ENCODE data around the gene ARPC1B. TPM values are rescaled to one million over a fixed set of nuclear protein-coding genes. Genes with fewer than 3 reads are reported as not detected.
"Not testable (repeated sequence)": the region's sequence is repeated elsewhere in the genome, so short reads cannot be mapped to it uniquely, and the experiment has no call there.

ARPC1B gene
- total and polyA plus RNA-seq, 2 of the 8 experiments (the other 6 are each of a cell fraction or from before 2014, with no cell fraction given), result 64.5 to 115 TPM

DNA sequence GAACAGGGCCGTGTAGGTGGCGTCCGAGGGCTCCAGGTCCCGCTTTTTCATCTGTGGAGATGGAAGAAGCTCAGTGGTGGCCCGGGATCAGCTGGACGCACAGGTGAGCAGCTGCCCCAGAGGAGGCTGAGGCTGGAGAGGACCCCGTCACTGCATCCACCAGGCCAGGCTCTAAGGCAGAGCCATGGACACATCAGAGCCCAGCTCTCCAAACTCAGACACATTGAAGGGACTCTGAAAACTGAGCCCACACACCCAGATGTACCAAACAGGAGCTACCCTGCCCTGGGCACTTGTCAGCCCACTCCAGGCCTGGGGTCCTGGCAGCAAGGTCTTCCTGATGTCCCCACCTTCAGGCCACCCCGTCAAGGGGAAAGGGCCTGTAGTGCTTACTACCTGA is 55.2 kb downstream of the ARPC1B start (continued):
- TF ChIP-seq SP2 (IDR thresholded peaks at IDR 0.05; ENCODE audit: low read length) (no peak), TCF12 (IDR thresholded peaks at IDR 0.05; ENCODE audit: low read depth, low read length) (no peak)

DNA sequence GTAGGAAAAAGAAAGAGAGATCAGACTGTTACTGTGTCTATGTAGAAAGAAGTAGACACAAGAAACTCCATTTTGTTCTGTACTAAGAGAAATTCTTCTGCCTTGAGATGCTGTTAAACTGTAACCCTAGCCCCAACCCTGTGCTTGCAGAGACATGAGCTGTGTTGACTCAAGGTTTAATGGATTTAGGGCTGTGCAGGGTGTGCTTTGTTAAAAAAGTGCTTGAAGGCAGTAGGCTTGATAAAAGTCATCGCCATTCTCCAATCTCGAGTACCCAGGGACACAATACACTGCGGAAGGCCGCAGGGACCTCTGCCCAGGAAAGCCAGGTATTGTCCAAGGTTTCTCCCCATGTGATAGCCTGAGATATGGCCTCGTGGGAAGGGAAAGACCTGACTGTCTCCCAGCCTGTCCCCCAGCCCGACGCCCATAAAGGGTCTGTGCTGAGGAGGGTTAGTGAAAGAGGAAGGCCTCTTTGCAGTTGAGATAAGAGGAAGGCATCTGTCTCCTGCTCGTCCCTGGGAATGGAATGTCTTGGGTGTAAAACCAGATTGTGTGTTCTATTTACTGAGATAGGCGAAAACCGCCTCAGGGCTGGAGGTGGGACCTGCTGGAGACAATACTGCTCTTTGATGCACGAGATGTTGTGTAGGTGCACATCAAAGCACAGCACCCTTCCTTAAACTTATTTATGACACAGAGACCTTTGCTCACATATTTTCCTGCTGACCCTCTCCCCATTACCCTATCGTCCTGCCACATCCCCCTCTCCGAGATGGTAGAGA is 57.4 kb downstream of the ARPC1B start:
- H3K4me1 ChIP-seq (replicated peaks in 1 of 4; ENCODE audit: control insufficient read depth in 3 of 4, insufficient read depth in 4 of 4, low read length in 3 of 4); H2BK12ac ChIP-seq (ENCODE audit: low read depth, low read length); H3K9ac ChIP-seq (replicated peaks in 1 of 4; ENCODE audit: extremely low read depth in 1 of 4, low read depth in 3 of 4, low read length in 3 of 4); H3K4ac ChIP-seq (replicated peaks; ENCODE audit: insufficient read length, low read depth, low read length); H3K27me3 ChIP-seq (replicated peaks in 1 of 4; ENCODE audit: control insufficient read depth in 3 of 4, extremely low read depth in 1 of 4, insufficient read depth in 3 of 4, low read length in 3 of 4); H4K5ac ChIP-seq (ENCODE audit: insufficient read length, low read depth, low read length); H2AFZ ChIP-seq (ENCODE audit: low read length); H2AK5ac ChIP-seq (ENCODE audit: low read depth, low read length); H3K23ac ChIP-seq (ENCODE audit: insufficient read length); H3K4me3 ChIP-seq (ENCODE audit: extremely low read depth in 1 of 4, insufficient read depth in 2 of 4, low read depth in 3 of 4, low read length in 4 of 4); H3K23me2 ChIP-seq (ENCODE audit: low read depth, low read length); H4K91ac ChIP-seq (replicated peaks; ENCODE audit: insufficient read length, low read length); H2BK120ac ChIP-seq (replicated peaks; ENCODE audit: low read depth, low read length); DNase-seq (ENCODE audit: low read depth in 1 of 2, low spot score in 2 of 2); H3K9me3 ChIP-seq (ENCODE audit: insufficient read depth in 2 of 2, low read depth in 1 of 2, low read length in 1 of 2); H4K20me1 ChIP-seq (replicated peaks in 1 of 2; ENCODE audit: control insufficient read depth in 1 of 2, insufficient read depth in 2 of 2, low read length in 2 of 2); H3K79me2 ChIP-seq (ENCODE audit: control insufficient read depth in 1 of 2, insufficient read depth in 2 of 2, low read length in 2 of 2); H3K18ac ChIP-seq (ENCODE audit: extremely low read depth, low read length); FAIRE-seq; H4K8ac ChIP-seq (ENCODE audit: extremely low read depth, insufficient read depth, low read length); H2BK15ac ChIP-seq (ENCODE audit: low read length); H3K27ac ChIP-seq (ENCODE audit: low read depth, low read length); H2BK20ac ChIP-seq (ENCODE audit: low read length); H3K56ac ChIP-seq (replicated peaks; ENCODE audit: insufficient read length, low read depth, low read length); H3K79me1 ChIP-seq (ENCODE audit: low read depth, low read length); H2BK5ac ChIP-seq (ENCODE audit: low read depth, low read length); H3K4me2 ChIP-seq (ENCODE audit: insufficient read depth in 1 of 2, low read depth in 2 of 2, low read length in 2 of 2); H3K14ac ChIP-seq (ENCODE audit: insufficient read length): not testable (repeated sequence)
- ChIA-PET CTCF (ENCODE audit: partially characterized antibody) (interaction anchor here (1.1 kb wide), 1 partner anchor 33 kb away, joined by 3 read pairs; no protein-coding TSS in a partner anchor), POLR2A (ENCODE audit: partially characterized antibody) (interaction anchor here (1.3 to 3.5 kb wide), 2 partner anchors 9 to 22 kb away, joined by 4 to 18 read pairs; partner anchors contain the start of genes BUD31 and PDAP1)
- peaks cover 17 to 55% (median 44%) of the 10 kb centered on the region in 4 experiments for H3K36me3 ChIP-seq (ENCODE audit: control insufficient read depth in 2 of 4, insufficient read depth in 4 of 4, low read length in 3 of 4)
- 91% methylated on average over 13 of the region's 13 CpGs; no CpG with 5 or more reads in 1 of the 2 experiments for WGBS, 2 experiments (ENCODE audit: extremely low coverage in 1 of 2, insufficient coverage in 1 of 2, insufficient read length in 1 of 2, insufficient replicate concordance in 2 of 2, low coverage in 1 of 2, low lambda C conversion rate in 2 of 2, missing lambda C conversion rate in 1 of 2)

Data from H1 (cell line).